ENCODE measurements around the gene TUSC1.
"Not testable (repeated sequence)": the region's sequence is repeated elsewhere in the genome, so short reads cannot be mapped to it uniquely, and the experiment has no call there.

Gene TUSC1

DNA sequence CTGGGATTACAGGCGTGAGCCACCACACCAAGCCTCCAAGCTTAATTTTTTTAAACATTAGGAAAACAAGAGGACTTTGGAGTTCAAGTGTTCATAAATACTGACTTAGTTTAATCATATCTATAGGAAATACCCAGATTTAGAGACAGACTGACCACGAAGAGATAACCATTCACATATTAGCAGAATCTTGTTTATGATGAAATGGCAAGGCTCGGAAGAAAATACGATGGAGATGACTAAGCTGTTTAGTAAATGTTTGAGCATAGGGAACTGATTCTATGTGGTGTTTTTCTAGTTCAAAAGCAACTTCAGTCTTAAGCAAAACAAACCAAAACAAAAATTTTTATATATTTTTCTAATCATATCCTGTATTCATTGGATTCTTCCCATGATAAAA is 13.5 kb upstream of the TUSC1 start:
- DNase-seq, result no peak
- H3K27ac ChIP-seq (ENCODE audit: insufficient read depth, low read length, poor library complexity, severe bottlenecking), result no peak overlapping the region
- H3K4me3 ChIP-seq (ENCODE audit: insufficient read depth, low read depth, low read length, poor library complexity, severe bottlenecking), result no peak overlapping the region
- no peaks in the 10 kb centered on the region for H3K27me3 ChIP-seq (replicated peaks; ENCODE audit: control insufficient read depth, insufficient read depth, low read length, poor library complexity, severe bottlenecking)
- H3K4me1 ChIP-seq (ENCODE audit: control insufficient read depth, insufficient read depth, low read length, poor library complexity, severe bottlenecking), result no peaks in the 10 kb centered on the region
- no peaks in the 10 kb centered on the region for H3K36me3 ChIP-seq (ENCODE audit: control insufficient read depth, insufficient read depth, low read length)
- no peaks in the 10 kb centered on the region for H3K9me3 ChIP-seq (ENCODE audit: control insufficient read depth, low read length)

DNA sequence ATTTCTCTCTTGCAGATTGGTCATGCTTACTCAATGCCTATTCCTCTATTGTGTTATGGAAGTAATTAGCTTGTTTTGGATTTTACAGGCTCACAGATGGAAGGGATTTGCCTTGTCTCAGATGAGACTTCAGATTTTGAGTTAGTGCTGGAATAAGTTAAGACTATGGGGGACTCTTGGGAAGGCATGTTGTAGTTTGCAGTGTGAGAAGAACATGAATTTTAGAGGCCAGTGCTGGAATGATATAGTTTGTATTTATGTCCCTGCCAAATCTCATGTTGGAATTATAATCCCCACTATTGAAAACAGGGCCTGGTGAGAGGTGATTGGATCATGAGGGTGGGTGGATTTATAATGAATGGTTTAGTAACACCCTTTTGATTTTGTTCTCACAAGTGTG is 6.1 kb upstream of the TUSC1 start:
- H3K27ac ChIP-seq (ENCODE audit: insufficient read depth, low read length, poor library complexity, severe bottlenecking), result no peak overlapping the region
- H3K36me3 ChIP-seq (ENCODE audit: control insufficient read depth, insufficient read depth, low read length), result no peaks in the 10 kb centered on the region
- H3K27me3 ChIP-seq (replicated peaks; ENCODE audit: control insufficient read depth, insufficient read depth, low read length, poor library complexity, severe bottlenecking), result no peaks in the 10 kb centered on the region
- no peak for DNase-seq
- no peaks in the 10 kb centered on the region for H3K9me3 ChIP-seq (ENCODE audit: control insufficient read depth, low read length)
- H3K4me1 ChIP-seq (ENCODE audit: control insufficient read depth, insufficient read depth, low read length, poor library complexity, severe bottlenecking), result no peaks in the 10 kb centered on the region
- H3K4me3 ChIP-seq (ENCODE audit: insufficient read depth, low read depth, low read length, poor library complexity, severe bottlenecking), result no peak overlapping the region

DNA sequence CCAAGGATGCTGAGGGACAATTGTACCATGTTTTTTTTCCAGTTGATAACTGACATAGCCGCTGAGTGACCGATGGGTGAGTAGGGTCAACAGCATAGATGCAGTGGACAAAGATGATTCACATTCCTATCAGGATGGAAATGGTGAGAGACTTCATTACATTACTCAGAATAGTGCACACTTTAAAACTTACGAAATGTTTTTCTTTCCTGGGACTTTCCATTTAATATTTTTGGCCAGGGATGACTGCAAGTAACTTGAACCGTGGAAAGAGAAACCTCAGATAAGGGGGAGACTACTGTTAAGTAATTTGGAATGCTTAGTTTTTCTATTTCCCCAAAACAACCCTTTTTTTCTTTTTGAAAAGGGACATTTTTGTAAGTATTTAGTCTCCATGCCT is 3.0 kb upstream of the TUSC1 start:
- peaks cover 6% of the 10 kb centered on the region for H3K27me3 ChIP-seq (replicated peaks; ENCODE audit: control insufficient read depth, insufficient read depth, low read length, poor library complexity, severe bottlenecking)
- H3K27ac ChIP-seq (ENCODE audit: insufficient read depth, low read length, poor library complexity, severe bottlenecking), result no peak overlapping the region
- no peak overlapping the region for H3K4me3 ChIP-seq (ENCODE audit: insufficient read depth, low read depth, low read length, poor library complexity, severe bottlenecking)
- no peaks in the 10 kb centered on the region for H3K9me3 ChIP-seq (ENCODE audit: control insufficient read depth, low read length)
- no peaks in the 10 kb centered on the region for H3K4me1 ChIP-seq (ENCODE audit: control insufficient read depth, insufficient read depth, low read length, poor library complexity, severe bottlenecking)
- H3K36me3 ChIP-seq (ENCODE audit: control insufficient read depth, insufficient read depth, low read length), result no peaks in the 10 kb centered on the region
- DNase-seq, result no peak

DNA sequence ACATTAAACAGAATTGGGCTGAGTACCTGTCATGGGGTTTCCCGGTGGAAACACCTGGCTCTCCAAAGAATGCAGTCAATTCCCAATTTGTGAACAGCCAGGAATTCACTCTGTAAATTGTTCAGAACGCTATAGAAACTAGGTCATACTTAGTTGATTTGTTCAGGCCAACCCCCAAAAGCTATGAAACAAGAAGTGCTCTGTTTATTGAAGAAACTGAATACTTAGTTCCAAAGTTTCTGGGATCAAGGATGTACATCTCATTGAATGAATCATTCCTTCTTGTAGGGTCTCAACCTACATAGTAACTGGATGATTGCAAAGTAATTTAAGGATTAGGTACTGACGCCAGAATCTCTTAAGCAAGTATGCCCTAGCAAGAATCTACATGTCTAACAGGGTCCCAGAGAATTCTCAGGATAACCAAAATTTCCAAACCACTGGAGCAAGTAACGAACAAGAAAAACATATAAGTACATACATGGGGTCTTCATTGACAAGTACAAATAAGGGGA is 659 bp upstream of the TUSC1 start:
- H3K36me3 ChIP-seq (ENCODE audit: control insufficient read depth, insufficient read depth, low read length), result no peaks in the 10 kb centered on the region
- H3K27ac ChIP-seq (ENCODE audit: insufficient read depth, low read length, poor library complexity, severe bottlenecking), result no peak overlapping the region
- H3K27me3 ChIP-seq (replicated peaks; ENCODE audit: control insufficient read depth, insufficient read depth, low read length, poor library complexity, severe bottlenecking), result peaks cover 6% of the 10 kb centered on the region
- H3K4me1 ChIP-seq (ENCODE audit: control insufficient read depth, insufficient read depth, low read length, poor library complexity, severe bottlenecking), result no peaks in the 10 kb centered on the region
- DNase-seq, result no peak
- H3K9me3 ChIP-seq (ENCODE audit: control insufficient read depth, low read length), result no peaks in the 10 kb centered on the region
- no peak overlapping the region for H3K4me3 ChIP-seq (ENCODE audit: insufficient read depth, low read depth, low read length, poor library complexity, severe bottlenecking)

DNA sequence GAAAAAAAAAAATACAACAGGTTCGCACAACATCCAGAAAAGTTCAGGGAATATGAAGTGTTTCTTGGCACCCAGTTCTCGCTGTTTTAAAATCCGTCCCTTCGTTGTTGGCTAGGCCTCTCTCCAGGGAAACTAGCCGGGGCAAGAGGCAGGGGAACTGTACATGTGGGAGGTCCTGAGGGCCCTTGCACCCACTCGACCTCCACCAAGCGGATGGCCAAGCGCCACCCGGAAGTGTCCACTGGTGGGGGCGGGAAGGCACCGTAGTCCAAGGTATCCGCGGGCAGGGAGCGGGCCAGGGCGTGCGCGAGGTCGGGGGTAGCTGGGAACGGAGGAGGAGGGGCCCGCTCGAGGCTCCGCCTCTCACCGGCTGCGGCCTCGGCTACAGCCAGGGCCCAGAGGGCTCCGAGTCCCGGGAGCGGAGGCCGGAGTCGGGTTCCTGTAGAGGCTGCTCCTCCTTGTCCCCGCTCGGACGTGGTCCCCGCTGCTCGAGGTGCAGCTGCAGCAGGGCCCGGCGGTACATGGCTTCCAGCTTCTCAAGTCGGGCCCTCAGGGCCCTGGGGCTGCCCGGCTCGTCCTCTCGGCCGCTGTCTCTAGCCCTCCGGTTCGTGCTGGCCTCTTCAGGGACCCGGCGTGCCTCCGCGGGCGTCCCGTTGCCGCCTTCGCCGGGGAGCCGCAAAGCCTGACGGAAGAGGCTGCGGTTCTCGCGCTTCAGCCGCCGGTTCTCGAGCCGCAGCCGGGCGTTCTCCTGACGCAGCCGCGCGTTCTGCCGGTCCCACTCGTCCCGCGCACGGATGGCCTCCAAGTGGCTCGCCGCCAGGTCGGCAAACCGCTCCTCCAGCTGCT is 720 bp downstream of the TUSC1 start:
- H3K27me3 ChIP-seq (replicated peaks; ENCODE audit: control insufficient read depth, insufficient read depth, low read length, poor library complexity, severe bottlenecking), result peaks cover 6% of the 10 kb centered on the region
- DNase-seq, result no peak
- no peaks in the 10 kb centered on the region for H3K4me1 ChIP-seq (ENCODE audit: control insufficient read depth, insufficient read depth, low read length, poor library complexity, severe bottlenecking)
- H3K36me3 ChIP-seq (ENCODE audit: control insufficient read depth, insufficient read depth, low read length), result no peaks in the 10 kb centered on the region
- H3K27ac ChIP-seq (ENCODE audit: insufficient read depth, low read length, poor library complexity, severe bottlenecking), result no peak overlapping the region
- no peaks in the 10 kb centered on the region for H3K9me3 ChIP-seq (ENCODE audit: control insufficient read depth, low read length)
- H3K4me3 ChIP-seq (ENCODE audit: insufficient read depth, low read depth, low read length, poor library complexity, severe bottlenecking), result no peak overlapping the region

DNA sequence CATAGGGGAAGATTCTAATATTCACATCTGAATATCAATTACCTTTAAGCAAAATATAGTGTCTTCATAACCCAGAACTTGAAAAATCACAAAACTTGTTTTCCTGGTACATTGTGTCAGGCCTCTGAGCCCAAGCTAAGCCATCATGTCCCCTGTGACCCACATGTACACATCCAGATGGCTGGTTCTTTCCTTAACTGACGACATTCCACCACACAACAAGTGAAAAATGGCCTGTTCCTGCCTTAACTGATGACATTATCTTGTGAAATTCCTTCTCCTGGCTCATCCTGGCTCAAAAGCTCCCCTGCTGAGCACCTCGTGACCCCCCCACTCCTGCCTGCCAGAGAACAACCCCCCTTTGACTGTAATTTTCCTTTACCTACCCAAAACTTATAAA is 2.4 kb downstream of the TUSC1 start:
- not testable (repeated sequence) for H3K4me1 ChIP-seq (ENCODE audit: control insufficient read depth, insufficient read depth, low read length, poor library complexity, severe bottlenecking); H3K27me3 ChIP-seq (replicated peaks; ENCODE audit: control insufficient read depth, insufficient read depth, low read length, poor library complexity, severe bottlenecking); H3K9me3 ChIP-seq (ENCODE audit: control insufficient read depth, low read length); H3K36me3 ChIP-seq (ENCODE audit: control insufficient read depth, insufficient read depth, low read length); H3K27ac ChIP-seq (ENCODE audit: insufficient read depth, low read length, poor library complexity, severe bottlenecking); H3K4me3 ChIP-seq (ENCODE audit: insufficient read depth, low read depth, low read length, poor library complexity, severe bottlenecking); DNase-seq

DNA sequence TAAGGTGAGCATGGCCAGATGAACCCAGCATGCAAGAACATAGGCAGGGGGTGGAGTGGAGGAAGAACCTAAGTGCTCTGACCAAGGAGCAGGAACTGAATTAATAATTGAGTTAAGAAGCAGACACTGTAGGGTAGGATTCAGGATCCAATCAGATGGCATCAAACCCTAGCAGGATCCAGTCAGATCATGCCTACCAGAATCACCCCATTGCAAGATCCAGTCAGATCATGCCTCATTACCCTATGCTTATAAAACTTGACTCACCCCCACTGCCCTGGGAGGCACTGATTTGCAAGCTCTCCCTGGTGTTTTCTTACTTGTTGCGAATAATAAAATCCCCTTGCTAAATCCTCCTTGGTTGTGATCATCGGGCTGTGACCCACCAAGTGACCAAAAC is 19.7 kb downstream of the TUSC1 start:
- no peaks in the 10 kb centered on the region for H3K4me1 ChIP-seq (ENCODE audit: control insufficient read depth, insufficient read depth, low read length, poor library complexity, severe bottlenecking)
- DNase-seq, result no peak

DNA sequence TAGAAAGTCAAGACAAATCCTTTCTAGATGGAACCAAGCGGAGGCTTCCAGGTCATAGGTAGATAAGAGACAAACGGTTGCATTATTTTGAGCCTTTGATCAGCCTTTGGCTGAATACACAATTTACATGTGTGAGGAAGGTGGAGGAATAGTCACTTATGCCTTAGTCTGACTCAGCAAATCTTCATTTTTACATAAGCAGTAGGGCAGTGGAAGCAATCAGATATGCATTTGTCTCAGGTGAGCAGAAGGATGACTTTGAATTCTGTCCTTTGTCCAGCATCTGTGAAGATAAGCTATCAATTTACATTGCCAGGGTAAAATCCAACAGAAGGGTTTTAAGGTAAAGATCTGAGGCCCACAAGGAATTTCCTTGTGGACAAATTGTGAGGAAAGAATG is 23.8 kb downstream of the TUSC1 start:
- Histone ChIP-seq H3K36me3 (ENCODE audit: control insufficient read depth, insufficient read depth, low read length) (no peaks in the 10 kb centered on the region), H3K27me3 (replicated peaks; ENCODE audit: control insufficient read depth, insufficient read depth, low read length, poor library complexity, severe bottlenecking) (no peaks in the 10 kb centered on the region), H3K4me3 (ENCODE audit: insufficient read depth, low read depth, low read length, poor library complexity, severe bottlenecking) (no peak overlapping the region), H3K4me1 (ENCODE audit: control insufficient read depth, insufficient read depth, low read length, poor library complexity, severe bottlenecking) (no peaks in the 10 kb centered on the region), H3K9me3 (ENCODE audit: control insufficient read depth, low read length) (no peaks in the 10 kb centered on the region), H3K27ac (ENCODE audit: insufficient read depth, low read length, poor library complexity, severe bottlenecking) (no peak overlapping the region)
- no peak for DNase-seq

More for the DNA sequence above, 19.7 kb downstream of the TUSC1 start:
- no peak overlapping the region for H3K4me3 ChIP-seq (ENCODE audit: insufficient read depth, low read depth, low read length, poor library complexity, severe bottlenecking)
- no peaks in the 10 kb centered on the region for H3K36me3 ChIP-seq (ENCODE audit: control insufficient read depth, insufficient read depth, low read length)
- H3K27me3 ChIP-seq (replicated peaks; ENCODE audit: control insufficient read depth, insufficient read depth, low read length, poor library complexity, severe bottlenecking), result no peaks in the 10 kb centered on the region
- no peak overlapping the region for H3K27ac ChIP-seq (ENCODE audit: insufficient read depth, low read length, poor library complexity, severe bottlenecking)
- H3K9me3 ChIP-seq (ENCODE audit: control insufficient read depth, low read length), result no peaks in the 10 kb centered on the region

DNA sequence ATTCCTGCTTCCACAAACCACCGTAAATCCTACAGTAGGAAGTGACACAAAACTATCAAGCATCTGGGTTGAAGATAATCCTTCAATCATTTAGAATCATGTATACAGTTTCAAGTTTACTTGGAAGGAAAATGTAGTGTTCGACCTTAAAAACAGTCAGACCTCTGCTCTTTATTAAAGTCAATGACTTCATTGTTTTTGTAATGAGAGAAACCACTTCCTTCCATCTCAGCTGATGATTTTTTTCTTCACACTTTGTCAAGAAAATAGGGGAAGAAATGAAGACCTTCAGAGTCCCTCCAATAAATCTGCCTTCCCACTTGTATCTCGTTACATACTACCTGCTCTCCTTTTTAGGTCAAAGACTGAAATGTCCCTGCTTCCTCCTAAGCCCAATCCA is 30.1 kb downstream of the TUSC1 start:
- H3K27ac ChIP-seq (ENCODE audit: insufficient read depth, low read length, poor library complexity, severe bottlenecking), result no peak overlapping the region
- no peak overlapping the region for H3K4me3 ChIP-seq (ENCODE audit: insufficient read depth, low read depth, low read length, poor library complexity, severe bottlenecking)
- no peaks in the 10 kb centered on the region for H3K9me3 ChIP-seq (ENCODE audit: control insufficient read depth, low read length)
- H3K36me3 ChIP-seq (ENCODE audit: control insufficient read depth, insufficient read depth, low read length), result no peaks in the 10 kb centered on the region
- no peaks in the 10 kb centered on the region for H3K27me3 ChIP-seq (replicated peaks; ENCODE audit: control insufficient read depth, insufficient read depth, low read length, poor library complexity, severe bottlenecking)
- no peak for DNase-seq
- no peaks in the 10 kb centered on the region for H3K4me1 ChIP-seq (ENCODE audit: control insufficient read depth, insufficient read depth, low read length, poor library complexity, severe bottlenecking)

DNA sequence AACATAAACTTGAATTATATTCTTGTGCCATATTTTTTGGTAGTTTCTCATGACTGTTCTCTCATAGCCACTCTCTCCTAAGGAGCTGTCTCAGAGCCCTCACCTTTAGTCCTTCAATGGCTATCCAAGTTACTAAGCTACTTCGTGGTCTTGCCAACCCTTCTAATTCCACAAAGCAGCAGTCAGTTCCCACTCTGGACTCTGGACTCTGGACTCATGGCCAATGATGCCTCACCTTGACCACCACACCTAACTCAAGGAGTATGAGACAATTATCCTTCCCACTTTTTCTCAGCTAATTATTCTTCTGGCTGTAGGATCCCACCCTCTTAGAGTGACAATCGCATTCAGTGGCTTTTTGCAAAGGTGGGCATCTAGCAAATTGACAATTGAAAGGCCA is 42.2 kb downstream of the TUSC1 start:
- Histone ChIP-seq H3K27ac (ENCODE audit: insufficient read depth, low read length, poor library complexity, severe bottlenecking) (no peak overlapping the region), H3K4me3 (ENCODE audit: insufficient read depth, low read depth, low read length, poor library complexity, severe bottlenecking) (no peak overlapping the region), H3K36me3 (ENCODE audit: control insufficient read depth, insufficient read depth, low read length) (no peaks in the 10 kb centered on the region), H3K27me3 (replicated peaks; ENCODE audit: control insufficient read depth, insufficient read depth, low read length, poor library complexity, severe bottlenecking) (no peaks in the 10 kb centered on the region), H3K4me1 (ENCODE audit: control insufficient read depth, insufficient read depth, low read length, poor library complexity, severe bottlenecking) (no peaks in the 10 kb centered on the region), H3K9me3 (ENCODE audit: control insufficient read depth, low read length) (no peaks in the 10 kb centered on the region)
- DNase-seq, result no peak

Data from effector memory CD4-positive, alpha-beta T cell (primary cell).